AG09319 (cell line): Measurements from ENCODE around the gene BIRC7.

ENCODE experiments used
- DNase-seq: peaks from one replicate; pipeline ENCODE4 v3.0.0-alpha.2; 2010; ENCODE audit warnings: low read depth; ENCODE audit errors: extremely low read depth
- TF ChIP-seq, protein P1 (sequence below): IDR thresholded peaks from 2 replicates; pipeline ENCODE4 v1.5.1; 2011; ENCODE audit warnings: low read depth, mild to moderate bottlenecking, inconsistent platforms, low read length, moderate library complexity

BIRC7 gene

DNA sequence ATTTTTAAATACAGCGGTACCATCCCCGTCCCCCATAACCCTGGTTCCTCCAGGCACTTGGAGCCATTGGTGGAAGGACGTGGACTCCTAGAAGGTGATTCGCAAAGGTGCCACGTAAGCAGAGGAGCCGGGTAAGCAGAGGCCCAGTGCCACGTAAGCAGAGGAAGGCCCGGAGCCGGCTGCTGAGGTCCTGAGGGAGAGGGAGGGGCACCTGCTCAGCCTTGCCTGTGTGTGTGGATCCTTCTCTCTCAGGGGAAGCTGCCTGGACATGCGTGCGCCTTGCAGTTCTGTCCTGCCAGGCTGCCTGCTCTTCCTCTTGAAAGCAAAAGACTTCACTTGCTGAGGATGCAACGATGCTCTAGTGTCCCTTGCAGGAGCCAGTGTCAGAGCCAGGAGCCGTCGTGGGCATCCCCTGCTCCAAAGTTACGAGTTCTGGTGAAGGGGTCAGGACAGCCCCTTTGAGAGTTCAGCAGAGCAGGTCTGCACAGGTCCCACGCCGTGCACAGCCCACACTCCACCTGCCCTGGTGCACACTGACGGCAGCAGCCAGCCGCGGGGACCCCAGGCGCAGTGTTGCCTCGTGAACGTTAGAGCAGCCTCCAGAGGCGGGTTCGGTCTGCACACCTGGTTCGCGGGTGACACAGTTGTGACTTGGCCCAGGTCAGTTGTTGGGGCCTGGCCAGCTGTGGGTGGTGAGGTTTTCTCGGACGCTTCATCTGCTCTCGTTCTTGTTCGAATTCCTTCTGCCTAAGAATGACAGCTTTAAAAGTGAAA, 20.4 kb downstream of the BIRC7 start:
- DNase-seq = no peak
- TF ChIP-seq, protein P1, sequence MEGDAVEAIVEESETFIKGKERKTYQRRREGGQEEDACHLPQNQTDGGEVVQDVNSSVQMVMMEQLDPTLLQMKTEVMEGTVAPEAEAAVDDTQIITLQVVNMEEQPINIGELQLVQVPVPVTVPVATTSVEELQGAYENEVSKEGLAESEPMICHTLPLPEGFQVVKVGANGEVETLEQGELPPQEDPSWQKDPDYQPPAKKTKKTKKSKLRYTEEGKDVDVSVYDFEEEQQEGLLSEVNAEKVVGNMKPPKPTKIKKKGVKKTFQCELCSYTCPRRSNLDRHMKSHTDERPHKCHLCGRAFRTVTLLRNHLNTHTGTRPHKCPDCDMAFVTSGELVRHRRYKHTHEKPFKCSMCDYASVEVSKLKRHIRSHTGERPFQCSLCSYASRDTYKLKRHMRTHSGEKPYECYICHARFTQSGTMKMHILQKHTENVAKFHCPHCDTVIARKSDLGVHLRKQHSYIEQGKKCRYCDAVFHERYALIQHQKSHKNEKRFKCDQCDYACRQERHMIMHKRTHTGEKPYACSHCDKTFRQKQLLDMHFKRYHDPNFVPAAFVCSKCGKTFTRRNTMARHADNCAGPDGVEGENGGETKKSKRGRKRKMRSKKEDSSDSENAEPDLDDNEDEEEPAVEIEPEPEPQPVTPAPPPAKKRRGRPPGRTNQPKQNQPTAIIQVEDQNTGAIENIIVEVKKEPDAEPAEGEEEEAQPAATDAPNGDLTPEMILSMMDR = no peak

DNA sequence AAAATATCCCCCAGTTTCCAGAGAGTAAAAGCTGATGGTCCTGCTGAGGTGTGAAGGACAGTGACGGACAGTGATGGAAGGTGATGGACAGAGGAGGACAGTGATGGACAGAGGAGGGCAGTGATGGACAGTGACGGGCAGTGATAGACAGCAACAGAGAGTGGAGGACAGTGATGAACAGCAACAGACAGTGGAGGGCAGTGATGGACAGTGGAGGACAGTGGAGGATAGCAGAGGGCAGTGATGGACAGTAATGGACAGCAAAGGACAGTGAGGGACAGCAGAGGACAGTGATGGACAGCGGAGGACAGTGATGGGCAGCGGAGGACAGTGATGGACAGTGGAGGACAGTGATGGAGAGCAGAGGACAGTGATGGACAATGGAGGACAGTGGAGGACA, 21.2 kb downstream of the BIRC7 start:
- TF ChIP-seq, protein P1 = no peak
- no peak for DNase-seq

DNA sequence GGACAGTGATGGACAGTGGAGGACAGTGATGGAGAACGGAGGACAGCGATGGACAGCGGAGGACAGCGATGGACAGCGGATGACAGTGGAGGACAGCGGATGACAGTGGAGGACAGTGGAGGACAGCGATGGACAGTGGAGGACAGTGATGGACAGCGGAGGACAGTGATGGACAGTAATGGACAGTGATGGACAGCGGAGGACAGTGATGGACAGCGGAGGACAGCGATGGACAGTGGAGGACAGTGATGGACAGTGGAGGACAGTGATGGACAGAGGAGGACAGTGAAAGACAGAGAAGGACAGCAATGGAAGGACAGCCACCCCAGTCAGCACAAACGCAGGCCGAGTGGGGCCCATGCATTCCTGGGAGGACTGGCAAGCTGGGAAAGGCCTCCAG, 21.9 kb downstream of the BIRC7 start:
- TF ChIP-seq, protein P1 = no peak
- DNase-seq = no peak

DNA sequence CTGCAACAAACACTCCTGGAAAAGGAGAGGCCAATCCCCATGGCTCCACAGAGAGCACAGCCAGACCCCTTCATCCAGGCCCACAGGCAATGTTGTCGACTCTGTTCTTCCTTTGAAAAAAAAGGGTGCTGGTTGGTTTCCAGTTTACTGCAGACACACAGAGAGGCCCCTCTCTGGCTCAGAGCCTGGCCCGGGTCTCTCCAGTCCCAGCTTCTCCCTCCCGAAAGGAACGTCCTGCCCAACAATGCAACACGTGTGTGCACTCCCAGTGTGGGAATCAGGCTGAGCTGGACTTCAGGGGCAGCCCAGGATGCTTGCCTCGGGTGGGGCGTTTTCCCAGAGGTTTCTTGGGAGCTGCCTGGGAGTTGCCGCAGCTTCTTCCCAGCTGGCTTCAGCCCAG, 23.1 kb downstream of the BIRC7 start:
- TF ChIP-seq, protein P1 = no peak
- DNase-seq = no peak

DNA sequence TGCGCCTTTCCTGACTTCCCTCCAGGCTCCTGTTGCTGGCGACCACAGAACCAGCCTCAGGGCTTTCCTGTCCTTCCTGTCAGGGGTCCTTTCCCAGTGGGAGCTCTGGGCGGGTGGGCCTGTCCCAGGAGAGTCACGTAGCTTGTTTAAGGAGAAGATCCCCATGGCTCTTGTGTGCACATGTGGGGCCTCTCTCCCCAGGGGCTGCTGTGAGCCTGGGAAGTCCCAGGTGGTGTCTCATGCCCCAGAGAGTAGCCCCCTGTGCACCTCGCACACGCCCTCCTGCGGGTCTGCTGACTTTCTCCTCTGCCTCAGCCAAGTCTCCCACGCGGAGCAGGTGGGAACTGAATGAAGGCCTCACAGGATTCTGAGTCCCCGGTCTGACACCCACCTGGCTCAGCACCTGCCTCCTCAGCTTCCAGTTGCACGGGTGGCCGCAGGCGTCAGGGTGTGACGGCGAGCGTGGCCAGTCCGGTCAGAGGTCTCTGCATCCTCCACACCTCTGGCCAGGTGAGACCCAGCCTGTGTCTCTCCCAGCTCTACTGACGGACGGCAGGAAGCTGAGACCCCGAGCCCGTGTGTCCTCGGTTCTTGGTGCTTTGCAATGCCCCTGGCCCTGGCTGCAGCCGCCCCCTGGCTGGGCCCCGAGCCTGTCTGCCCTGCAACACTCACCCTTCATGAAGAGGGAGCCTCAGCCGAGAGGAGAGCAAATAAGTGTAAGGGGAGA, 24.2 kb downstream of the BIRC7 start:
- no peak for DNase-seq
- TF ChIP-seq, protein P1 = no peak

DNA sequence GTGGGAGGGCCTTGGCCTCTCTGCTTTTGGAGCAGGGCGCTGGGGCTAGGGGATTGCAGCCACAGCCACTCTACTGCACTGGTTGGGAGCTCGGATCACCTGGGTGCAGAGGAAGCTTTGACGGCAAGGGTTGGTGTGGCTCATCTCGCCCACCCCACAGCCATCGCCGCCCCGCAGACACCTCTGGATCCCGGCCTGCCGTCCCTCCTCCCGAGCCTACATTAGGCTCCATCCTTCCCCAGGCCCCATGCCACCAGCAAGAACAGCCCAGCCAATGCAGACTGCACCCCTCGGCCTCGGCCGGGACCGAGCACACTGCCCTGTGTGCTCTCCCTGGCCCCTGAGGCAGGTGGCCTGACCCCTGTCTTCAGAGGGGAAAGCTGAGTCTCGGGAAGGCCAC, 24.8 kb downstream of the BIRC7 start:
- no peak for DNase-seq
- TF ChIP-seq, protein P1 = no peak

DNA sequence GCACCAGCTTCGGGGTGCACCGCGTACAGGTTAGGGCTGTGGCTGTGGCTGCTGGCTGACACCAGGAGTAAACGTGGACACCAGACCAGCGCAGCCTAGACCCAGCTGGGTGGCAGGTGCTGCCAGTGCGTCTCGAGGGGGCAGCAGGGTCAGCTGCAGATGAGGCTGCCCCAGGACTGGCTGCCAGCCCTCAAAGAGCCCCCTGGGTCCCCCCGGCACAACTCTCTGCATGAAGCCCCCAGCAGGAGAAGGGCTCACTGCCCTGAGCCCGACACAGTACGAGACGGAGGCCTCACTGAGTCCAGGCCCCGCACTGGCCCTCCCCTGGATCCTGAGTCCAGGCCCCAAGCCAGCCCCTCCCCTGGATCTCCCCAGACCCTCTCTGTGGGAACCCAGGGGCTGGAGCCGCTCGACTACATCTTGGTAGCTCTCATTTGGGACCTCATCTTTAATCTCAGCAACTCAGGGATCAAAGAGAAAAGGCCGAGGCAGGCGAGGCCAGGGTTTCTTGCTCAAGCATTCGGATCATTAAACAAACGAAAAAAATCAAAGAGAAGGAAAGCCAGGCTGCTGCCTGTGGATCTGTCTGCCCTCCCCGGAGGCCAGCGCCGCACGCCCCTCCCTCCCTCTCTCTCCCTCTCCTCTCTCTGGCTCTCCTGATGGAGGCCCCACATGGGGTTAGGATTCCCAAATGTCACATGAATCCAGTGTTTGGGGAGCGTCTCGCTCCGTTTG, 25.5 kb downstream of the BIRC7 start:
- TF ChIP-seq, protein P1 = no peak
- no peak for DNase-seq
